Right lobe of liver (tissue), 4 donors: ENCODE measurements around the gene DUSP16.

ENCODE experiments used
- POLR2A ChIP-seq: fragments of 450-650 bp; IDR thresholded peaks from one replicate; pipeline ENCODE4 v1.6.1; 2017; ENCODE audit warnings: antibody characterized with exemption, mild to moderate bottlenecking
- TF ChIP-seq, protein P1 (sequence below), 4 donors: fragments of 200-600 bp in 3 of 4; fragments of 450-650 bp in 1 of 4; IDR thresholded peaks; one replicate each; pipeline versions ENCODE4 v1.5.1 to v1.8.0; 2016 to 2022; ENCODE audit warnings: antibody characterized with exemption in 4 of 4, mild to moderate bottlenecking in 2 of 4
- donor health status: DM: no; HTN: no; CAD: no.
- donor health status: DM: no; HTN: no; CAD: no.
- donor health status: DM: no; HTN: yes; CAD: no.

GRCh38 chr12:12590961-12591360, 28.3 kb upstream of the DUSP16 start:
- TF ChIP-seq, protein P1, sequence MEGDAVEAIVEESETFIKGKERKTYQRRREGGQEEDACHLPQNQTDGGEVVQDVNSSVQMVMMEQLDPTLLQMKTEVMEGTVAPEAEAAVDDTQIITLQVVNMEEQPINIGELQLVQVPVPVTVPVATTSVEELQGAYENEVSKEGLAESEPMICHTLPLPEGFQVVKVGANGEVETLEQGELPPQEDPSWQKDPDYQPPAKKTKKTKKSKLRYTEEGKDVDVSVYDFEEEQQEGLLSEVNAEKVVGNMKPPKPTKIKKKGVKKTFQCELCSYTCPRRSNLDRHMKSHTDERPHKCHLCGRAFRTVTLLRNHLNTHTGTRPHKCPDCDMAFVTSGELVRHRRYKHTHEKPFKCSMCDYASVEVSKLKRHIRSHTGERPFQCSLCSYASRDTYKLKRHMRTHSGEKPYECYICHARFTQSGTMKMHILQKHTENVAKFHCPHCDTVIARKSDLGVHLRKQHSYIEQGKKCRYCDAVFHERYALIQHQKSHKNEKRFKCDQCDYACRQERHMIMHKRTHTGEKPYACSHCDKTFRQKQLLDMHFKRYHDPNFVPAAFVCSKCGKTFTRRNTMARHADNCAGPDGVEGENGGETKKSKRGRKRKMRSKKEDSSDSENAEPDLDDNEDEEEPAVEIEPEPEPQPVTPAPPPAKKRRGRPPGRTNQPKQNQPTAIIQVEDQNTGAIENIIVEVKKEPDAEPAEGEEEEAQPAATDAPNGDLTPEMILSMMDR (IDR thresholded peaks at IDR 0.05), result no peak
- no peak for TF ChIP-seq POLR2A
